ENCODE measurements around the gene TBRG4.

GRCh38 chr7:45064047-45064725 lies 47.3 kb downstream of the TBRG4 start:
- TF ChIP-seq, protein P1, sequence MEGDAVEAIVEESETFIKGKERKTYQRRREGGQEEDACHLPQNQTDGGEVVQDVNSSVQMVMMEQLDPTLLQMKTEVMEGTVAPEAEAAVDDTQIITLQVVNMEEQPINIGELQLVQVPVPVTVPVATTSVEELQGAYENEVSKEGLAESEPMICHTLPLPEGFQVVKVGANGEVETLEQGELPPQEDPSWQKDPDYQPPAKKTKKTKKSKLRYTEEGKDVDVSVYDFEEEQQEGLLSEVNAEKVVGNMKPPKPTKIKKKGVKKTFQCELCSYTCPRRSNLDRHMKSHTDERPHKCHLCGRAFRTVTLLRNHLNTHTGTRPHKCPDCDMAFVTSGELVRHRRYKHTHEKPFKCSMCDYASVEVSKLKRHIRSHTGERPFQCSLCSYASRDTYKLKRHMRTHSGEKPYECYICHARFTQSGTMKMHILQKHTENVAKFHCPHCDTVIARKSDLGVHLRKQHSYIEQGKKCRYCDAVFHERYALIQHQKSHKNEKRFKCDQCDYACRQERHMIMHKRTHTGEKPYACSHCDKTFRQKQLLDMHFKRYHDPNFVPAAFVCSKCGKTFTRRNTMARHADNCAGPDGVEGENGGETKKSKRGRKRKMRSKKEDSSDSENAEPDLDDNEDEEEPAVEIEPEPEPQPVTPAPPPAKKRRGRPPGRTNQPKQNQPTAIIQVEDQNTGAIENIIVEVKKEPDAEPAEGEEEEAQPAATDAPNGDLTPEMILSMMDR (conservative IDR thresholded peaks at IDR 0.05; ENCODE audit: low read length): no peak
- TF ChIP-seq EZH2phosphoT487 (IDR thresholded peaks at IDR 0.05; ENCODE audit: borderline replicate concordance): no peak

All from Loucy (cell line).